ENCODE data around the gene STAT1. TPM values are rescaled to one million over a fixed set of nuclear protein-coding genes. Genes with fewer than 3 reads are reported as not detected.

Gene STAT1
- total RNA-seq, 2 experiments from 2014 or later: 56.6 to 57.8 TPM

DNA sequence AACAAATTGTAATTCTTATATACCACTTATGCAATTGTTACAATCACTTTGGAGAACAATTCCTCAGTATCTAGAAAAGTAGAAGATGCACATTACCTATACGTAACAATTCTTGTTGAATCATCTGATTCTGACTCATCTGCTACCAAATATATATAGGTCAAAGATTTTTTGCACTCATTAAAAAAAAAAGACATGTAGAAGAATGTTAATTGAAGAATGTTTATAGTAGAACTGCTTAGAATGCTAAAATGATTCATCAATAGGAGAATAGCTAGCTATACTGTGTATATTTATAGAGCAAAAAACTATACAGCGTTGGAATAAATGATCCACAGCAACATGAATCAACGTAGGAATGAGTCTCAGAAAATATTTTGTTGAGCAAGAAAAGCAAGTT is 29.5 kb upstream of the STAT1 start:
- H3K9me3 Mint-ChIP-seq: no peaks in the 10 kb centered on the region
- H3K4me3 ChIP-seq (ENCODE audit: low read length): no peak overlapping the region
- peaks cover 10% of the 10 kb centered on the region for H3K4me1 Mint-ChIP-seq (ENCODE audit: low read depth)
- H3K36me3 ChIP-seq (ENCODE audit: insufficient read depth, low read length): peaks cover 22% of the 10 kb centered on the region
- DNase-seq (no peak), ATAC-seq (ENCODE audit: poor library complexity) (no peak)
- peaks cover 18% of the 10 kb centered on the region for H3K4me1 ChIP-seq (ENCODE audit: insufficient read depth, low read length)
- H3K27ac Mint-ChIP-seq: no peak overlapping the region
- CTCF ChIA-PET: interaction anchor here (1.0 kb wide), 1 partner anchor 9 kb away, joined by 3 read pairs; no protein-coding TSS in a partner anchor
- POLR2A ChIA-PET: no interaction called here
- H3K27me3 ChIP-seq (ENCODE audit: control insufficient read depth in 1 of 2, insufficient read depth in 2 of 2, low read length in 2 of 2): no peaks in the 10 kb centered on the region
- H3K36me3 Mint-ChIP-seq (ENCODE audit: low read depth): peaks cover 36% of the 10 kb centered on the region
- TF ChIP-seq, protein P1, sequence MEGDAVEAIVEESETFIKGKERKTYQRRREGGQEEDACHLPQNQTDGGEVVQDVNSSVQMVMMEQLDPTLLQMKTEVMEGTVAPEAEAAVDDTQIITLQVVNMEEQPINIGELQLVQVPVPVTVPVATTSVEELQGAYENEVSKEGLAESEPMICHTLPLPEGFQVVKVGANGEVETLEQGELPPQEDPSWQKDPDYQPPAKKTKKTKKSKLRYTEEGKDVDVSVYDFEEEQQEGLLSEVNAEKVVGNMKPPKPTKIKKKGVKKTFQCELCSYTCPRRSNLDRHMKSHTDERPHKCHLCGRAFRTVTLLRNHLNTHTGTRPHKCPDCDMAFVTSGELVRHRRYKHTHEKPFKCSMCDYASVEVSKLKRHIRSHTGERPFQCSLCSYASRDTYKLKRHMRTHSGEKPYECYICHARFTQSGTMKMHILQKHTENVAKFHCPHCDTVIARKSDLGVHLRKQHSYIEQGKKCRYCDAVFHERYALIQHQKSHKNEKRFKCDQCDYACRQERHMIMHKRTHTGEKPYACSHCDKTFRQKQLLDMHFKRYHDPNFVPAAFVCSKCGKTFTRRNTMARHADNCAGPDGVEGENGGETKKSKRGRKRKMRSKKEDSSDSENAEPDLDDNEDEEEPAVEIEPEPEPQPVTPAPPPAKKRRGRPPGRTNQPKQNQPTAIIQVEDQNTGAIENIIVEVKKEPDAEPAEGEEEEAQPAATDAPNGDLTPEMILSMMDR (IDR thresholded peaks at IDR 0.05): no peak
- no peaks in the 10 kb centered on the region for H3K27me3 Mint-ChIP-seq
- no peaks in the 10 kb centered on the region for H3K9me3 ChIP-seq (ENCODE audit: control insufficient read depth in 1 of 2, insufficient read depth in 1 of 2, low read length in 2 of 2)
- no peak overlapping the region for H3K4me3 Mint-ChIP-seq
- H3K27ac ChIP-seq (ENCODE audit: low read depth in 1 of 2, low read length in 2 of 2): no peak overlapping the region
- intact Hi-C loops (cut with DNase I, micrococcal nuclease): no loop called here

DNA sequence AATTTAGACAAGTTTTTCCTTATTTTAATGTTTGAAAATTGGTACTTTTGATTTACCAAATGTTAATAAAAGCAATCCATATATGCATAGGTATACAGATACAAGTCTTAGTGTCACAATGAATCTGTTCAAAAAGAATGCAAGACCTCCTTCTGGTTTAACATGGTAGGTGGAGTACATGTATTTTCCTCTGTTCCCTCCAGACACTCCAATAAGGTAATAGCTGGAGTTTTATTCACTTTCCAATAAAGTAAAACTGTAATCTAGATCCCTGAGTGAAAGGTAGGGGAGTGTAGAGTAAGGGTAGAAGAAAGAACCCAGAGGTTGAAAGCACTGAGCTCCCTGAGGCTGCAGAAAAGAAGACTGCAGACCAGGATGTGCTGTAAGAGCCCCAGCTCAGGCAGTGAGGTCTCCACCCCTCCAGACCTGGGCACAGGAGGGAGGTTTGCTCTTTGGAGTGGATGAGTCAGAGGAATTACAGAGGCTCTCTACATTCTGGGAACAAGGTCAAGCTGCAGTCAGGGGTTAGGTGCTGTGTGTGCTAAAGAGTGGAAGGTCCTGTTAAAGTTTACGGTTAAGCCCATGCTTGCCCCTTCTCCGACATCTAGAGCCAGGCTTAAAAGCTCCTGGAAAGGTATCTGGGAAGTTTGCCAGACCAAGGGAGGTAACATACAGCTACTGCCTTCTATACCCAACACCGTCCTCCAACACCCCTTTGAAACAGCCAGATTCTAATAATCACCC is 27.6 kb upstream of the STAT1 start:
- intact Hi-C loops (cut with DNase I, micrococcal nuclease): no loop called here
- H3K4me1 ChIP-seq (ENCODE audit: insufficient read depth, low read length): peaks cover 27% of the 10 kb centered on the region
- peak in 1 of 14 experiments; percentile 22 for DNase-seq
- no peak overlapping the region for H3K27ac Mint-ChIP-seq
- H3K4me1 Mint-ChIP-seq (ENCODE audit: low read depth): peaks cover 18% of the 10 kb centered on the region
- peaks cover 53% of the 10 kb centered on the region for H3K36me3 Mint-ChIP-seq (ENCODE audit: low read depth)
- no peak for ATAC-seq (ENCODE audit: poor library complexity)
- H3K9me3 Mint-ChIP-seq: no peaks in the 10 kb centered on the region
- H3K27ac ChIP-seq (ENCODE audit: low read depth in 1 of 2, low read length in 2 of 2): no peak overlapping the region
- peaks cover 31% of the 10 kb centered on the region for H3K36me3 ChIP-seq (ENCODE audit: insufficient read depth, low read length)
- no peak overlapping the region for H3K4me3 ChIP-seq (ENCODE audit: low read length)
- ChIA-PET POLR2A (interaction anchor here (0.9 kb wide), 1 partner anchor 19 kb away, joined by 3 read pairs; no protein-coding TSS in a partner anchor), CTCF (interaction anchor here (0.9 to 3.7 kb wide), 2 partner anchors 11 to 30 kb away, joined by 3 to 14 read pairs; no protein-coding TSS in a partner anchor)
- no peaks in the 10 kb centered on the region for H3K27me3 Mint-ChIP-seq
- no peaks in the 10 kb centered on the region for H3K27me3 ChIP-seq (ENCODE audit: control insufficient read depth in 1 of 2, insufficient read depth in 2 of 2, low read length in 2 of 2)
- no peaks in the 10 kb centered on the region for H3K9me3 ChIP-seq (ENCODE audit: control insufficient read depth in 1 of 2, insufficient read depth in 1 of 2, low read length in 2 of 2)
- TF ChIP-seq, protein P1 (IDR thresholded peaks at IDR 0.05): no peak
- H3K4me3 Mint-ChIP-seq: no peak overlapping the region

GRCh38 chr2:191039616-191040015 is 25.6 kb upstream of the STAT1 start:
- Histone ChIP-seq H3K4me3 (ENCODE audit: low read length) (no peak overlapping the region), H3K4me1 (ENCODE audit: insufficient read depth, low read length) (peaks cover 27% of the 10 kb centered on the region), H3K9me3 (ENCODE audit: control insufficient read depth in 1 of 2, insufficient read depth in 1 of 2, low read length in 2 of 2) (no peaks in the 10 kb centered on the region), H3K36me3 (ENCODE audit: insufficient read depth, low read length) (peaks cover 49% of the 10 kb centered on the region), H3K27ac (ENCODE audit: low read depth in 1 of 2, low read length in 2 of 2) (peak overlapping the region in 1 of 2 donors; percentile 4), H3K27me3 (ENCODE audit: control insufficient read depth in 1 of 2, insufficient read depth in 2 of 2, low read length in 2 of 2) (no peaks in the 10 kb centered on the region)
- no peak overlapping the region for H3K4me3 Mint-ChIP-seq
- intact Hi-C loops (cut with DNase I, micrococcal nuclease): no loop called here
- ATAC-seq (ENCODE audit: poor library complexity) (no peak), DNase-seq (no peak)
- CTCF ChIA-PET: interaction anchor here (3.7 to 4.1 kb wide), 2 partner anchors 13 to 116 kb away, joined by 14 to 19 read pairs; no protein-coding TSS in a partner anchor
- H3K9me3 Mint-ChIP-seq: no peaks in the 10 kb centered on the region
- TF ChIP-seq, protein P1 (IDR thresholded peaks at IDR 0.05): no peak
- H3K27me3 Mint-ChIP-seq: no peaks in the 10 kb centered on the region
- H3K27ac Mint-ChIP-seq: peak overlapping the region; percentile 80
- peaks cover 18% of the 10 kb centered on the region for H3K4me1 Mint-ChIP-seq (ENCODE audit: low read depth)
- POLR2A ChIA-PET: interaction anchor here (1.1 kb wide), 2 partner anchors 16 to 20 kb away, joined by 3 to 4 read pairs; no protein-coding TSS in a partner anchor
- H3K36me3 Mint-ChIP-seq (ENCODE audit: low read depth): peaks cover 67% of the 10 kb centered on the region

Data from CD4-positive, alpha-beta T cell (primary cell).